NB4 (cell line): Measurements from ENCODE around the gene UBN1.

Source experiments
- CTCF ChIP-seq: IDR thresholded peaks from one replicate; pipeline ENCODE4 v1.5.1; 2012; ENCODE audit warnings: low read depth, low read length
- POLR2A ChIP-seq: IDR thresholded peaks from 2 replicates; pipeline ENCODE4 v1.6.1; 2011; ENCODE audit warnings: mild to moderate bottlenecking; ENCODE audit not compliant: insufficient read length; ENCODE audit errors: extremely low read depth

- TF ChIP-seq POLR2A (no peak), CTCF (no peak)
These were observed 33.9 kb upstream of the UBN1 start for GRCh38 chr16:4813251-4814003.
